Ishikawa (cell line): ENCODE measurements around the gene KYNU.

ENCODE experiments used
- CEBPB ChIP-seq: IDR thresholded peaks from 2 replicates; pipeline ENCODE4 v1.6.1; 2012
- EP300 ChIP-seq: IDR thresholded peaks from 2 replicates; pipeline ENCODE4 v1.6.1; 2012; ENCODE audit warnings: borderline replicate concordance
- MAX ChIP-seq: IDR thresholded peaks from 2 replicates; pipeline ENCODE4 v1.6.1; 2012
- NFIC ChIP-seq: IDR thresholded peaks from 2 replicates; pipeline ENCODE4 v1.6.1; 2012
- RAD21 ChIP-seq: IDR thresholded peaks from 2 replicates; pipeline ENCODE4 v1.6.1; 2012; ENCODE audit warnings: low read depth
- REST ChIP-seq: IDR thresholded peaks from 2 replicates; pipeline ENCODE4 v1.6.1; 2012; ENCODE audit warnings: low read depth, mild to moderate bottlenecking
- TAF1 ChIP-seq: IDR thresholded peaks from 2 replicates; pipeline ENCODE4 v1.6.1; 2012; ENCODE audit warnings: low read depth, mild to moderate bottlenecking
- USF1 ChIP-seq: IDR thresholded peaks from 2 replicates; pipeline ENCODE4 v1.6.1; 2012
- YY1 ChIP-seq: IDR thresholded peaks from 2 replicates; pipeline ENCODE4 v1.6.1; 2012; ENCODE audit warnings: low read depth

- TF ChIP-seq USF1 (no peak), REST (no peak), RAD21 (no peak), MAX (no peak), TAF1 (no peak), NFIC (no peak), CEBPB (no peak), YY1 (no peak), EP300 (no peak)
These were observed 138.2 kb downstream of the KYNU start for GRCh38 chr2:143015656-143016055.
